ENCODE results near the gene ZNF823. TPM values are rescaled to one million over a fixed set of nuclear protein-coding genes. Genes with fewer than 3 reads are reported as not detected.

The ZNF823 gene
- total RNA-seq, 6 donors from 2014 or later: 6.1 to 22.0 (median 7.7) TPM

DNA sequence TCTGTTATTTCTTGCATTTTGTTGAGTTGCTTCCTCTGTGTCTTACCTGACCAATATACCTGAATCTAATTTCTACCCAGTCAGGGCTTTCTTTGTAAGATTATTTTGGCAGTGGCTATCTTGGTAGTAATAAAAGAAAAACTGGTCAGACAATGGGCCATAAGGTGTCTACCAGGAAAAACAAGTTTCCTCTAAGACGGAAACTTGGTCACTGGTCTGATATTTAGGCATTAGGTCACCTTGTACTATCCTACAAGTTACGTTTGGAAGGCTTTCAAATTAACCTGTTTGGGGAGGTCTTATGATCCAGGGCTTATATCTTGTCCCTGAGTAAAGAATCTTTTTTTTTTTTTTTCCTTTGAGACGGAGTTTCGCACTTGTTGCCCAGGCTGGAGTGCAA is 9.2 kb downstream of the ZNF823 start:
- H3K27me3 ChIP-seq: no peaks in the 10 kb centered on the region
- ATAC-seq (ENCODE audit: low FRiP score in 2 of 2): no peak
- no peak overlapping the region for H3K27ac ChIP-seq
- H3K4me3 ChIP-seq: no peak overlapping the region
- no peak for DNase-seq
- no peaks in the 10 kb centered on the region for H3K4me1 ChIP-seq
- WGBS, 2 donors: 91 to 97% methylated on average over 4 of the region's 4 CpGs
- H3K9me3 ChIP-seq: no peaks in the 10 kb centered on the region
- no peak for TF ChIP-seq POLR2A (IDR thresholded peaks at IDR 0.05)
- no peak for TF ChIP-seq CTCF (IDR thresholded peaks at IDR 0.05)
- no peak for TF ChIP-seq POLR2AphosphoS5 (IDR thresholded peaks at IDR 0.05)
- TF ChIP-seq EP300 (IDR thresholded peaks at IDR 0.05): no peak
- peaks cover 0 to 15% (median 5%) of the 10 kb centered on the region in 4 donors for H3K36me3 ChIP-seq

GRCh38 chr19:11722414-11722813 is 16.3 kb downstream of the ZNF823 start:
- peaks cover 22 to 57% (median 35%) of the 10 kb centered on the region in 4 donors for H3K36me3 ChIP-seq
- 94 to 97% methylated on average over 10 of the region's 10 CpGs for WGBS, 2 donors
- no peak for TF ChIP-seq CTCF (IDR thresholded peaks at IDR 0.05)
- TF ChIP-seq POLR2AphosphoS5 (IDR thresholded peaks at IDR 0.05): no peak
- no peak for TF ChIP-seq POLR2A (IDR thresholded peaks at IDR 0.05)
- no peak for TF ChIP-seq EP300 (IDR thresholded peaks at IDR 0.05)
- no peak overlapping the region for H3K27ac ChIP-seq
- no peaks in the 10 kb centered on the region for H3K27me3 ChIP-seq
- no peak for ATAC-seq (ENCODE audit: low FRiP score in 2 of 2)
- H3K9me3 ChIP-seq: peaks cover 0 to 36% (median 21%) of the 10 kb centered on the region in 4 donors
- DNase-seq: no peak
- no peaks in the 10 kb centered on the region for H3K4me1 ChIP-seq
- H3K4me3 ChIP-seq: no peak overlapping the region

DNA sequence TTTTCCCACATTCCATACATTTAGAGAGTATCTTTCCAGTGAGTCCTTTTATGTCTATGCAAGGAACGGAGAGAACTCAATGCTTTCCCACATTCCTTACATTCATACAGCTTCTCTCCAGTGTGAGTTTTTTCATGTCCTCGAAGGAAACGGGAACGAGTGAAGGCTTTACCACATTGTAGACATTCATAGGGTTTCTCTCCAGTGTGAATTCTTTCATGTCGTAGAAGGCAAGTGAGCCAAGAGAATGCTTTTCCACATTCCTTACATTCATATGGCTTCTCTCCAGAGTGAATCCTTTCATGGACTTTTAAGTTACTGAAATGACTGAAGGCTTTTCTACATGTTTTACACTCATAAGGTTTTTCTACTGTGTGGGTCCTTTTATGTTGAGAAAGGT is 17.1 kb downstream of the ZNF823 start:
- no peak for ATAC-seq (ENCODE audit: low FRiP score in 2 of 2)

GRCh38 chr19:11710313-11710712 is 28.4 kb downstream of the ZNF823 start:
- no peaks in the 10 kb centered on the region for H3K36me3 ChIP-seq
- ATAC-seq (ENCODE audit: low FRiP score in 2 of 2) (no peak), DNase-seq (no peak)
- no peak overlapping the region for H3K4me3 ChIP-seq
- 83 to 84% methylated on average over 10 of the region's 10 CpGs for WGBS, 2 donors
- H3K27ac ChIP-seq: no peak overlapping the region
- H3K9me3 ChIP-seq: no peaks in the 10 kb centered on the region
- TF ChIP-seq POLR2A (IDR thresholded peaks at IDR 0.05) (no peak), EP300 (IDR thresholded peaks at IDR 0.05) (no peak), POLR2AphosphoS5 (IDR thresholded peaks at IDR 0.05) (no peak), CTCF (IDR thresholded peaks at IDR 0.05) (no peak)
- H3K4me1 ChIP-seq: no peaks in the 10 kb centered on the region
- H3K27me3 ChIP-seq: no peaks in the 10 kb centered on the region

More for the DNA sequence above, 17.1 kb downstream of the ZNF823 start:
- no peak overlapping the region for H3K27ac ChIP-seq
- no peak for DNase-seq
- H3K27me3 ChIP-seq: no peaks in the 10 kb centered on the region
- no peaks in the 10 kb centered on the region for H3K4me1 ChIP-seq
- peaks cover 0 to 36% (median 21%) of the 10 kb centered on the region in 4 donors for H3K9me3 ChIP-seq
- H3K36me3 ChIP-seq: peaks cover 22 to 55% (median 35%) of the 10 kb centered on the region in 4 donors
- no peak overlapping the region for H3K4me3 ChIP-seq
- TF ChIP-seq POLR2A (IDR thresholded peaks at IDR 0.05) (no peak), CTCF (IDR thresholded peaks at IDR 0.05) (no peak), EP300 (IDR thresholded peaks at IDR 0.05) (no peak), POLR2AphosphoS5 (IDR thresholded peaks at IDR 0.05) (no peak)
- WGBS, 2 donors: 81 to 87% methylated on average over 5 of the region's 5 CpGs

GRCh38 chr19:11708457-11708856 is 30.3 kb downstream of the ZNF823 start:
- Histone ChIP-seq H3K4me1 (no peaks in the 10 kb centered on the region), H3K27me3 (no peaks in the 10 kb centered on the region), H3K4me3 (no peak overlapping the region), H3K27ac (no peak overlapping the region), H3K36me3 (no peaks in the 10 kb centered on the region), H3K9me3 (no peaks in the 10 kb centered on the region)
- TF ChIP-seq CTCF (IDR thresholded peaks at IDR 0.05): no peak
- no peak for TF ChIP-seq EP300 (IDR thresholded peaks at IDR 0.05)
- TF ChIP-seq POLR2A (IDR thresholded peaks at IDR 0.05): no peak
- no peak for TF ChIP-seq POLR2AphosphoS5 (IDR thresholded peaks at IDR 0.05)
- DNase-seq: no peak
- 69 to 70% methylated on average over 3 of the region's 3 CpGs for WGBS, 2 donors
- ATAC-seq (ENCODE audit: low FRiP score in 2 of 2): no peak

Measured in upper lobe of left lung (tissue), 6 donors.